ENCODE measurements around the gene CLK1. TPM values are rescaled to one million over a fixed set of nuclear protein-coding genes. Genes with fewer than 3 reads are reported as not detected.
"Not testable (repeated sequence)": the region's sequence is repeated elsewhere in the genome, so short reads cannot be mapped to it uniquely, and the experiment has no call there.

Gene CLK1
- total RNA-seq, 4 donors from 2014 or later = 187 to 265 (median 234) TPM

- intact Hi-C loops (cut with DNase I; ENCODE audit: low total_unique reads) = no loop called here
- no peaks in the 10 kb centered on the region for H3K36me3 ChIP-seq
- no peaks in the 10 kb centered on the region for H3K9me3 ChIP-seq
- no peak overlapping the region for H3K27ac ChIP-seq
- H3K4me1 ChIP-seq = no peaks in the 10 kb centered on the region
- TF ChIP-seq CTCF (IDR thresholded peaks at IDR 0.05) (peak; percentile 48 to 74 (median 68)), POLR2A (IDR thresholded peaks at IDR 0.05) (no peak)
- DNase-seq = peak; percentile 33 to 67
- no peak overlapping the region for H3K4me3 ChIP-seq
- H3K27me3 ChIP-seq = no peaks in the 10 kb centered on the region
Measured at GRCh38 chr2:200901459-200902072, 37.1 kb upstream of the CLK1 start.

GRCh38 chr2:200899482-200899881, 35.0 kb upstream of the CLK1 start:
- H3K9me3 ChIP-seq = no peaks in the 10 kb centered on the region
- no peaks in the 10 kb centered on the region for H3K4me1 ChIP-seq
- H3K4me3 ChIP-seq = no peak overlapping the region
- TF ChIP-seq POLR2A (IDR thresholded peaks at IDR 0.05) (no peak), CTCF (IDR thresholded peaks at IDR 0.05) (no peak)
- no peak overlapping the region for H3K27ac ChIP-seq
- H3K27me3 ChIP-seq = no peaks in the 10 kb centered on the region
- DNase-seq = no peak
- intact Hi-C loops (cut with DNase I; ENCODE audit: low total_unique reads) = no loop called here
- no peaks in the 10 kb centered on the region for H3K36me3 ChIP-seq

GRCh38 chr2:200888704-200889625, 24.5 kb upstream of the CLK1 start, which contains the start of the genes NIF3L1 and PPIL3:
Gene NIF3L1, plus strand, starts transcription at chr2:200889371. Its CDS starts 2,573 bp downstream, at chr2:200891944.
Gene PPIL3, minus strand, starts transcription at chr2:200889077. Its CDS starts 1,462 bp downstream, at chr2:200887615.
- no peaks in the 10 kb centered on the region for H3K36me3 ChIP-seq
- H3K27me3 ChIP-seq = no peaks in the 10 kb centered on the region
- TF ChIP-seq POLR2A (IDR thresholded peaks at IDR 0.05) = peak; percentile 32 to 45
- peak in 3 of 4 experiments; percentile 8 to 19 (median 8) for TF ChIP-seq CTCF (IDR thresholded peaks at IDR 0.05)
- intact Hi-C loops (cut with DNase I; ENCODE audit: low total_unique reads) = no loop called here
- peak within 1 kb of the TSS; percentile 96 to 98 for H3K27ac ChIP-seq
- peaks cover 0 to 4% of the 10 kb centered on the region in 2 donors for H3K4me1 ChIP-seq
- no peaks in the 10 kb centered on the region for H3K9me3 ChIP-seq
- peak within 1 kb of the TSS; percentile 65 to 83 for H3K4me3 ChIP-seq
- DNase-seq = peak; percentile 93 to 95

- H3K27ac ChIP-seq; intact Hi-C loops (cut with DNase I; ENCODE audit: low total_unique reads); H3K36me3 ChIP-seq; DNase-seq; H3K4me3 ChIP-seq; H3K4me1 ChIP-seq; H3K9me3 ChIP-seq; H3K27me3 ChIP-seq: not testable (repeated sequence)
Measured at GRCh38 chr2:200881715-200882249, 17.3 kb upstream of the CLK1 start.

- H3K4me1 ChIP-seq = no peaks in the 10 kb centered on the region
- TF ChIP-seq CTCF (IDR thresholded peaks at IDR 0.05) (no peak), POLR2A (IDR thresholded peaks at IDR 0.05) (no peak)
- intact Hi-C loops (cut with DNase I; ENCODE audit: low total_unique reads) = no loop called here
- no peak overlapping the region for H3K27ac ChIP-seq
- no peaks in the 10 kb centered on the region for H3K9me3 ChIP-seq
- DNase-seq = no peak
- no peaks in the 10 kb centered on the region for H3K36me3 ChIP-seq
- H3K4me3 ChIP-seq = no peak overlapping the region
- no peaks in the 10 kb centered on the region for H3K27me3 ChIP-seq
Measured at GRCh38 chr2:200878289-200878880, 13.9 kb upstream of the CLK1 start.
